GM12878 (cell line): Measurements from ENCODE around the gene PAX5. TPM values are rescaled to one million over a fixed set of nuclear protein-coding genes. Genes with fewer than 3 reads are reported as not detected.
A peak's percentile ranks its signal among the peaks of the same experiment; 100 is the strongest.

ENCODE experiments used
- ETV6 ChIP-seq, 2 experiments: fragments of 450-650 bp in 1 of 2; IDR thresholded peaks in 1 of 2; conservative IDR thresholded peaks in 1 of 2; 2 replicates each; pipeline ENCODE4 v1.6.1; 2014; ENCODE audit warnings: antibody characterized with exemption in 1 of 2, borderline replicate concordance in 1 of 2, low read depth in 1 of 2, mild to moderate bottlenecking in 1 of 2, moderate library complexity in 1 of 2
- MEF2B ChIP-seq: fragments of 450-650 bp; IDR thresholded peaks from 2 replicates; pipeline ENCODE4 v1.6.1; 2018; ENCODE audit warnings: mild to moderate bottlenecking, moderate library complexity; ENCODE audit not compliant: partially characterized antibody, poor library complexity, severe bottlenecking
- NFIC ChIP-seq: IDR thresholded peaks from 2 replicates; pipeline ENCODE4 v1.6.1; 2012; ENCODE audit warnings: low read depth, mild to moderate bottlenecking, inconsistent platforms, low read length, moderate library complexity
- TCF3 ChIP-seq: IDR thresholded peaks from 2 replicates; pipeline ENCODE4 v1.6.1; 2012; ENCODE audit warnings: low read depth, mild to moderate bottlenecking, low read length, borderline replicate concordance; ENCODE audit not compliant: insufficient read depth
- polyA plus RNA-seq, 11 experiments: library from polyadenylated mRNA; depleted of rRNA in 4 of 11; unstranded in 6 of 11; stranded (reverse) in 5 of 11; fragments of >200 nt; fragmentation: Nextera tagmentation in 4 of 11; fragmentation: Illumina TruSeq in 1 of 11; extraction: Ambion mirVana in 4 of 11; extraction: Trizol in 1 of 11; gene quantifications; 1 replicate in 1 of 11; 2 replicates in 10 of 11; pipeline versions ENCODE4 v1.2.1 to v1.2.3, GENCODE V29; 2011 to 2016; ENCODE audit warnings: inconsistent platforms in 2 of 11, missing spikeins in 2 of 11, low read depth in 1 of 11
- total RNA-seq, 4 experiments: library from RNA; depleted of rRNA in 3 of 4; stranded (reverse); fragments of >200 nt in 3 of 4; fragmentation: Illumina TruSeq in 1 of 4; extraction: Trizol in 1 of 4; gene quantifications; 2 replicates each; pipeline versions ENCODE4 v1.2.1 to v1.2.3, GENCODE V29; 2013 to 2021
- TF ChIP-seq, protein P1 (sequence below): IDR thresholded peaks from 2 replicates; pipeline ENCODE4 v1.6.1; 2011; ENCODE audit warnings: borderline replicate concordance, low read depth, mild to moderate bottlenecking, moderate library complexity, low read length; ENCODE audit not compliant: insufficient read depth, poor library complexity, severe bottlenecking
- TF ChIP-seq, protein P2 (sequence below): IDR thresholded peaks from 2 replicates; pipeline ENCODE4 v1.6.1; 2011; ENCODE audit warnings: mild to moderate bottlenecking, low read depth, low read length, moderate library complexity; ENCODE audit not compliant: insufficient replicate concordance
- TF ChIP-seq, protein P3 (sequence below): fragments of 450-650 bp; IDR thresholded peaks from 2 replicates; pipeline ENCODE4 v1.6.1; 2017; ENCODE audit warnings: mild to moderate bottlenecking, moderate library complexity

PAX5 gene
- total and polyA plus RNA-seq, 10 of the 15 experiments (the other 5 are each of a cell fraction or from before 2014, with no cell fraction given): 2.2 to 123 (median 31.9) TPM

DNA sequence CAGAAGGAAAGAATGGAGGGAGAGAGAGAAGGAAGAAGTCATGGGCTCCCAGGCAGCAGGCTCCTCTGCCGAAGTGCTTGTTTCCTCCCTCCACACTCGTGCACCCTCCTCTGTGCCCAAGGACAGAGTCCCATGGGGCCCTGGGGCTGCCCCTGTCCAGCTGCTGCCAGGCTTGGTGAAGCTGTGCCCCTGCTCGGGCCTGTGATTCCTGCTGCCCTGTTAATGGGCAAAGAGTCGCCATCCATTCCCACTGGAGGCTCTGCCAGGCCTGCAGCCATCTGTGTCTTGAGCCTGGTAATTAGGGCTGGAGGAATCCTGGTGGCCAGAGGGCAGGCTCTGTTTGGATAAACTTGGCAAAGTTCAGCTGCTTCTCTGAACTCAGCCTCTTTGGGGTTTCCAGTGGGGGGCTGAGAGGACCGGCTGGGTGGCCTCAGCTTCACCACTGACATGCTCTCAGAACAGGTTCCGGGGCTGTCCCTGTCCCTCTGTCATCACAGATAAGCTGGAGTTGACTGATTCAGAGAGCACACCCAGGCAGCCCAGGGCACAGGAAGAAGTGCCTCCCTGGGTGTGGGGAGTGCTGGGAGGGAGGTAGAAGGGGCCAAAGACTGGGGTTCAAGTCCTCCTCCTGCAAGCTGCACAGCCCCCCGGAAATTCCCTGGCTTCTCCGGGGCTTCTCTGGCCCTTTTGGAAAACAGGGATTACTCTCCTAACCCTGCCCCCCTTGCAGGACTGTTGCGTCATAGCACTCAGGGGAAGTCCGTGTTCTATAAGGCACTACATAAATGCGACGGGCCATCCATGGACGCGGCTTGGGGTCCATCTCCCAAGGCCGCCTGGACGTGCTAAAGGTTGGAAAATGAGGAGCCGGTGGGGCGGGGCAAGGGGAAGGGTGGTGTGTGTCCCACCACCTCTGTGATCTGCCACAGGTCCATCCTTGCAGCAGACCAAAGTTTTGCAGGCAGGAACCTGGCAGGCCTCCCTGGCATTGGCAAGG lies 154.8 kb downstream of the PAX5 start (continued):
- TF ChIP-seq, protein P1, sequence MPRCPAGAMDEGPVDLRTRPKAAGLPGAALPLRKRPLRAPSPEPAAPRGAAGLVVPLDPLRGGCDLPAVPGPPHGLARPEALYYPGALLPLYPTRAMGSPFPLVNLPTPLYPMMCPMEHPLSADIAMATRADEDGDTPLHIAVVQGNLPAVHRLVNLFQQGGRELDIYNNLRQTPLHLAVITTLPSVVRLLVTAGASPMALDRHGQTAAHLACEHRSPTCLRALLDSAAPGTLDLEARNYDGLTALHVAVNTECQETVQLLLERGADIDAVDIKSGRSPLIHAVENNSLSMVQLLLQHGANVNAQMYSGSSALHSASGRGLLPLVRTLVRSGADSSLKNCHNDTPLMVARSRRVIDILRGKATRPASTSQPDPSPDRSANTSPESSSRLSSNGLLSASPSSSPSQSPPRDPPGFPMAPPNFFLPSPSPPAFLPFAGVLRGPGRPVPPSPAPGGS: peak; percentile 52
- TF ChIP-seq TCF3 (peak; percentile 89; the same call in 1 of the 2 replicates), MEF2B (peak; percentile 79), ETV6 (conservative IDR thresholded peaks at IDR 0.05 in 1 of 2, IDR thresholded peaks at IDR 0.05 in 1 of 2; ENCODE audit: borderline replicate concordance in 1 of 2, low read depth in 1 of 2) (peak in 1 of 2 experiments; percentile 47; a peak in 1 of 4 replicates), NFIC (peak; percentile 30; the same call in 1 of the 2 replicates)
- TF ChIP-seq, protein P2, sequence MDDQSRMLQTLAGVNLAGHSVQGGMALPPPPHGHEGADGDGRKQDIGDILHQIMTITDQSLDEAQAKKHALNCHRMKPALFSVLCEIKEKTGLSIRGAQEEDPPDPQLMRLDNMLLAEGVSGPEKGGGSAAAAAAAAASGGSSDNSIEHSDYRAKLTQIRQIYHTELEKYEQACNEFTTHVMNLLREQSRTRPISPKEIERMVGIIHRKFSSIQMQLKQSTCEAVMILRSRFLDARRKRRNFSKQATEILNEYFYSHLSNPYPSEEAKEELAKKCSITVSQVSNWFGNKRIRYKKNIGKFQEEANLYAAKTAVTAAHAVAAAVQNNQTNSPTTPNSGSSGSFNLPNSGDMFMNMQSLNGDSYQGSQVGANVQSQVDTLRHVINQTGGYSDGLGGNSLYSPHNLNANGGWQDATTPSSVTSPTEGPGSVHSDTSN: peak; percentile 82
- TF ChIP-seq, protein P3, sequence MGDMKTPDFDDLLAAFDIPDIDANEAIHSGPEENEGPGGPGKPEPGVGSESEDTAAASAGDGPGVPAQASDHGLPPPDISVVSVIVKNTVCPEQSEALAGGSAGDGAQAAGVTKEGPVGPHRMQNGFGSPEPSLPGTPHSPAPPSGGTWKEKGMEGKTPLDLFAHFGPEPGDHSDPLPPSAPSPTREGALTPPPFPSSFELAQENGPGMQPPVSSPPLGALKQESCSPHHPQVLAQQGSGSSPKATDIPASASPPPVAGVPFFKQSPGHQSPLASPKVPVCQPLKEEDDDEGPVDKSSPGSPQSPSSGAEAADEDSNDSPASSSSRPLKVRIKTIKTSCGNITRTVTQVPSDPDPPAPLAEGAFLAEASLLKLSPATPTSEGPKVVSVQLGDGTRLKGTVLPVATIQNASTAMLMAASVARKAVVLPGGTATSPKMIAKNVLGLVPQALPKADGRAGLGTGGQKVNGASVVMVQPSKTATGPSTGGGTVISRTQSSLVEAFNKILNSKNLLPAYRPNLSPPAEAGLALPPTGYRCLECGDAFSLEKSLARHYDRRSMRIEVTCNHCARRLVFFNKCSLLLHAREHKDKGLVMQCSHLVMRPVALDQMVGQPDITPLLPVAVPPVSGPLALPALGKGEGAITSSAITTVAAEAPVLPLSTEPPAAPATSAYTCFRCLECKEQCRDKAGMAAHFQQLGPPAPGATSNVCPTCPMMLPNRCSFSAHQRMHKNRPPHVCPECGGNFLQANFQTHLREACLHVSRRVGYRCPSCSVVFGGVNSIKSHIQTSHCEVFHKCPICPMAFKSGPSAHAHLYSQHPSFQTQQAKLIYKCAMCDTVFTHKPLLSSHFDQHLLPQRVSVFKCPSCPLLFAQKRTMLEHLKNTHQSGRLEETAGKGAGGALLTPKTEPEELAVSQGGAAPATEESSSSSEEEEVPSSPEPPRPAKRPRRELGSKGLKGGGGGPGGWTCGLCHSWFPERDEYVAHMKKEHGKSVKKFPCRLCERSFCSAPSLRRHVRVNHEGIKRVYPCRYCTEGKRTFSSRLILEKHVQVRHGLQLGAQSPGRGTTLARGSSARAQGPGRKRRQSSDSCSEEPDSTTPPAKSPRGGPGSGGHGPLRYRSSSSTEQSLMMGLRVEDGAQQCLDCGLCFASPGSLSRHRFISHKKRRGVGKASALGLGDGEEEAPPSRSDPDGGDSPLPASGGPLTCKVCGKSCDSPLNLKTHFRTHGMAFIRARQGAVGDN: no peak
